CD4-positive, CD25-positive, alpha-beta regulatory T cell (primary cell): ENCODE measurements around the gene OTOR. TPM values are rescaled to one million over a fixed set of nuclear protein-coding genes. Genes with fewer than 3 reads are reported as not detected.

Source experiments
- ATAC-seq, 2 donors: fragments of 150-1000 bp; cut with Tn5 transposase; one replicate each; pipeline ENCODE4 v1.10.0; 2021; ENCODE audit warnings: low read depth in 2 of 2, moderate number of reproducible peaks in 2 of 2, moderate library complexity in 1 of 2
- DNase-seq, 3 donors: peaks; one replicate each; pipeline versions ENCODE4 v3.0.0 to v3.0.0-alpha.2; 2012 to 2022; ENCODE audit warnings: mixed read lengths in 1 of 3
- H3K27ac ChIP-seq: one replicate; pipeline ENCODE4 v1.7.0; 2013; ENCODE audit warnings: mild to moderate bottlenecking, low read length; ENCODE audit not compliant: insufficient read depth, poor library complexity, severe bottlenecking
- H3K27me3 ChIP-seq: one replicate; pipeline ENCODE4 v1.7.0; 2013; ENCODE audit warnings: low read length; ENCODE audit not compliant: control insufficient read depth, insufficient read depth
- H3K36me3 ChIP-seq: one replicate; pipeline ENCODE4 v1.7.0; 2013; ENCODE audit warnings: mild to moderate bottlenecking, low read length, moderate library complexity; ENCODE audit not compliant: control insufficient read depth, insufficient read depth
- H3K4me1 ChIP-seq: 2 replicates; pipeline ENCODE4 v1.7.0; 2013; ENCODE audit warnings: mild to moderate bottlenecking, low read length; ENCODE audit not compliant: insufficient read depth, control insufficient read depth, poor library complexity, severe bottlenecking
- H3K4me3 ChIP-seq: one replicate; pipeline ENCODE4 v1.7.0; 2013; ENCODE audit warnings: low read depth, mild to moderate bottlenecking, low read length, moderate library complexity
- H3K9me3 ChIP-seq, 2 experiments: 1 replicate in 1 of 2; 2 replicates in 1 of 2; pipeline ENCODE4 v1.7.0; 2013; ENCODE audit warnings: low read length in 2 of 2, mild to moderate bottlenecking in 1 of 2, moderate library complexity in 1 of 2; ENCODE audit not compliant: control insufficient read depth in 2 of 2
- H3K27ac Mint-ChIP-seq, 3 donors: one replicate each; pipeline ENCODE4 v1.8.0; 2020 to 2022; ENCODE audit warnings: mild to moderate bottlenecking in 3 of 3, mixed read lengths in 3 of 3, moderate library complexity in 2 of 3
- H3K27me3 Mint-ChIP-seq: one replicate; pipeline ENCODE4 v1.8.0; 2022; ENCODE audit warnings: mild to moderate bottlenecking, mixed read lengths
- H3K36me3 Mint-ChIP-seq: one replicate; pipeline ENCODE4 v1.8.0; 2020; ENCODE audit warnings: mixed read lengths
- H3K4me1 Mint-ChIP-seq, 4 donors: one replicate each; pipeline ENCODE4 v1.8.0; 2020 to 2022; ENCODE audit warnings: mixed read lengths in 4 of 4, mild to moderate bottlenecking in 1 of 4
- H3K4me3 Mint-ChIP-seq, 4 donors: one replicate each; pipeline ENCODE4 v1.8.0; 2020 to 2022; ENCODE audit warnings: mild to moderate bottlenecking in 4 of 4, mixed read lengths in 4 of 4, moderate library complexity in 3 of 4
- H3K9me3 Mint-ChIP-seq, 7 donors: one replicate each; pipeline ENCODE4 v1.8.0; 2020 to 2022; ENCODE audit warnings: mixed read lengths in 7 of 7, mild to moderate bottlenecking in 3 of 7, moderate library complexity in 2 of 7
- polyA plus RNA-seq, 4 donors: library from polyadenylated mRNA; unstranded; fragments of 300-500 nt; fragmentation: Illumina TruSeq; gene quantifications; one replicate each; pipeline ENCODE4 v1.2.3, GENCODE V29; 2021
- total RNA-seq: library from RNA; stranded (reverse); gene quantifications from one replicate; pipeline ENCODE4 v1.2.3, GENCODE V29; 2022

Gene OTOR
- total and polyA plus RNA-seq, 5 donors from 2014 or later: not detected

DNA sequence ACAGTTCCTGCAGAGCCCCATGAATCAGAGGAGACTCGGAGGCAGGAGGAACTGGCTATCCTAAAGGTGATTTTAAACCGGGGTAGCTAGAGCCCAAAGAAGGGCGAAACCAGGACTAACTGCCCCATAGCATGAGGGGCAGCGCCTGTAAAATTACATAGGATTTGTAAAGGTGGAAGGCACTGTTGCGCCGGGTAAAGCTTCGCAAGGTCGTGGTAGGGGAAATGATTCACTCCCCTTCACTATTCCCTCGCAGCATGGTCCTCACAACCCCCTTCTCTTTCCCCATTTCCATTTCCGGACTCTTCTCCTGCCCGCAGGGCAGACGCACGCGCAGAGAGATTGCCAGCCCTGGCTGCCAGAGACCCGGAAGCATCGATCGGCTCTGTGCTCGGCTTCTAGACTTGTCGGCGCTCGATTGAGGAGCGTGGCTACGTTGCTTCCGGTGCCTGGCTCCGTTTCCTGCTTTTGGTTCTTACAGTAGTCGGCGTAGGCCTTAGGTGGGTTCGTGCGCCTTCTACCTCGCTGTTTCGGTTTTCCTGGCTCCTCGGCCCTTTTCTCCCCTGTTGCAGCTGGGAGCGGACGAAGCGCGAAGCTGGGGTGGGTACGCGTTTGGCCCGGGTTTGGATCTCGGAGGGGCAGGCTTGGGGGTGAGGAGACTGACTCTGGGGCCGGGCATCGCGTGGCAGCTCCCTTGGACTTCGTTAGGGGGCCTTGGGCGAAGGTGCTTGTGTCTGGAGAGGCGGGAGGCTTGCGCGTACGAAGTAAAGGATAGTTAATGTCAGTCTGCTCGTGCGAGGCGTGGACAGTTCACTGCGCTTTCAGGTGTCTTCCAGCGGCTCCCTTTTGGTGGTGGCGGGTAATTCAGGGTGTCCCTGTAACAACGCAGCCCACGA lies 18.3 kb upstream of the OTOR start, which contains the start of gene SNRPB2:
Gene SNRPB2, plus strand, starts transcription at position 462 of the 896 bp plus-strand sequence. CDS start 1,677 bp downstream, outside the sequence.
- Histone ChIP-seq H3K4me3 (peak within 1 kb of the TSS; percentile 95), H3K36me3 (peaks cover 21% of the 10 kb centered on the region), H3K27ac (peak within 1 kb of the TSS; percentile 89), H3K9me3 (no peaks in the 10 kb centered on the region), H3K27me3 (peaks cover 21% of the 10 kb centered on the region), H3K4me1 (peaks cover 35% of the 10 kb centered on the region)
- peaks cover 32% of the 10 kb centered on the region for H3K27me3 Mint-ChIP-seq
- peak within 1 kb of the TSS; percentile 96 to 100 (median 100) for H3K4me3 Mint-ChIP-seq
- DNase-seq: peak; percentile 85 to 97 (median 91)
- H3K27ac Mint-ChIP-seq: peak within 1 kb of the TSS; percentile 99 to 100 (median 99)
- H3K4me1 Mint-ChIP-seq: peaks cover 22 to 58% (median 47%) of the 10 kb centered on the region in 4 donors
- peaks cover 41% of the 10 kb centered on the region for H3K36me3 Mint-ChIP-seq
- ATAC-seq: peak; percentile 94 to 95
- peaks cover 0 to 9% (median 4%) of the 10 kb centered on the region in 7 donors for H3K9me3 Mint-ChIP-seq

DNA sequence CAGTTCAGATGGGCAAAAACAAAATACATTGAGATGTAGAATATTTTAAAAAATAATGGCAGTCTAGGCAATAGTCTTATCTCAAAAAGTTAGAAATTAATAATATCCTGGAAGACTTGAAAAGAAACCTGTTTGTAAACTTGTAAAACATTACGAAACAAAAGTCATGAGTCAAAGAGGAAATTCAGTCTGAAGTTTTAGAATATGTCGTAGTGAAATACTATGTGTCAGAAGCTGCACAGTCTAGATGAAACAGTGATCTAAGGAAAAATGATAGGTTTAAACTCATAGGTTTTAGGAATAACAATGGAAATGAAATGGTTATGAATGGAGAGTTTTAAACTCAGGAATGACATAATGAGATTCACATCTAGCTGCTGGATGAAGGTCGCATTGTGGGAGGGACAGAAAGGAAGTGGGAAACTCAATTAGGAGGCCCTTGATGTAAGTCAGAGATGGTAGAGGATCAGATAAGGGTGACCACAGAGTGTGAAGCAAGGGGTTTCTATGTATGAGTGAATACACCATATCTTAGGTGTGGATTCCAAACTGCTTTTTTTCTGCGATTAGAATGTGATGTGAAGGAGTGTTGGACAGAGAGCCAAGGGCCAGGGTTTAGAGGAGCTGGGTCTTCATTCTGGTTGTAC lies 15.5 kb upstream of the OTOR start:
- Histone ChIP-seq H3K4me1 (peaks cover 35% of the 10 kb centered on the region), H3K27ac (peak overlapping the region; percentile 48), H3K9me3 (no peaks in the 10 kb centered on the region), H3K36me3 (peaks cover 48% of the 10 kb centered on the region), H3K4me3 (peak overlapping the region; percentile 35), H3K27me3 (peaks cover 5% of the 10 kb centered on the region)
- peak overlapping the region; percentile 35 to 74 (median 61) for H3K27ac Mint-ChIP-seq
- ATAC-seq (no peak), DNase-seq (peak in 2 of 3 donors; percentile 16 to 50)
- peaks cover 0 to 9% (median 4%) of the 10 kb centered on the region in 7 donors for H3K9me3 Mint-ChIP-seq
- H3K4me1 Mint-ChIP-seq: peaks cover 22 to 72% (median 53%) of the 10 kb centered on the region in 4 donors
- H3K4me3 Mint-ChIP-seq: peak overlapping the region in 3 of 4 donors; percentile 11 to 57 (median 20)
- H3K27me3 Mint-ChIP-seq: peaks cover 14% of the 10 kb centered on the region
- peaks cover 63% of the 10 kb centered on the region for H3K36me3 Mint-ChIP-seq

DNA sequence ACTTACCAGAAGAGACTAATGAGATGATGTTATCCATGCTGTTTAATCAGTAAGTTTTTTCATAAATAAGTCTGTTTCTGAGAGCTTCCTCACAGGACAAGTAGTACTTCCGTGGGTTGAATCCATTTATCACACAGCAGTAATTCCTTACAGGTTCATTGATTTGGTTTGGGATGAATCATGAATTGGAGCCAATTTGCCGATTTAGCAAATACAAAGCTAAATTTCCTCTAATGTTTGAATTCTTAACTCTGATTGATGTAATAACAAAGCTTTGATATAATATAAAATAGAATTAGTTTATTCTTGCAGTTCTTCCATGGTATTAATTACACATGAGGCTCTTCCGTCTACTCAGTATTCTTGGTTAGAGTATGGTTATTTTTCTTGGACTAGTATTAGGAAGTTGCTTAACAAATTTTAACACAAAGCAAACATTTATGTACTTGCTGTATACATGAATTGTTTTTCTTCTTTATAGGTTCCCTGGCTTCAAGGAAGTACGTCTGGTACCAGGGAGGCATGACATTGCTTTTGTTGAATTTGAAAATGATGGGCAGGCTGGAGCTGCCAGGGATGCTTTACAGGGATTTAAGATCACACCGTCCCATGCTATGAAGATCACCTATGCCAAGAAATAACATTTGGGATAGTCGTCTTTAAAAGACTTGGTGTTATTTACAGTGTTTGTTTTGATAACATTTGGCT lies 7.6 kb upstream of the OTOR start:
- Histone ChIP-seq H3K36me3 (peaks cover 70% of the 10 kb centered on the region), H3K27ac (no peak overlapping the region), H3K4me1 (no peaks in the 10 kb centered on the region), H3K27me3 (no peaks in the 10 kb centered on the region), H3K9me3 (no peaks in the 10 kb centered on the region), H3K4me3 (no peak overlapping the region)
- no peaks in the 10 kb centered on the region for H3K9me3 Mint-ChIP-seq
- H3K4me3 Mint-ChIP-seq: no peak overlapping the region
- H3K36me3 Mint-ChIP-seq: peaks cover 46% of the 10 kb centered on the region
- peaks cover 5 to 10% (median 7%) of the 10 kb centered on the region in 4 donors for H3K4me1 Mint-ChIP-seq
- peaks cover 4% of the 10 kb centered on the region for H3K27me3 Mint-ChIP-seq
- ATAC-seq: no peak
- peak overlapping the region in 1 of 3 donors; percentile 5 for H3K27ac Mint-ChIP-seq
- no peak for DNase-seq

DNA sequence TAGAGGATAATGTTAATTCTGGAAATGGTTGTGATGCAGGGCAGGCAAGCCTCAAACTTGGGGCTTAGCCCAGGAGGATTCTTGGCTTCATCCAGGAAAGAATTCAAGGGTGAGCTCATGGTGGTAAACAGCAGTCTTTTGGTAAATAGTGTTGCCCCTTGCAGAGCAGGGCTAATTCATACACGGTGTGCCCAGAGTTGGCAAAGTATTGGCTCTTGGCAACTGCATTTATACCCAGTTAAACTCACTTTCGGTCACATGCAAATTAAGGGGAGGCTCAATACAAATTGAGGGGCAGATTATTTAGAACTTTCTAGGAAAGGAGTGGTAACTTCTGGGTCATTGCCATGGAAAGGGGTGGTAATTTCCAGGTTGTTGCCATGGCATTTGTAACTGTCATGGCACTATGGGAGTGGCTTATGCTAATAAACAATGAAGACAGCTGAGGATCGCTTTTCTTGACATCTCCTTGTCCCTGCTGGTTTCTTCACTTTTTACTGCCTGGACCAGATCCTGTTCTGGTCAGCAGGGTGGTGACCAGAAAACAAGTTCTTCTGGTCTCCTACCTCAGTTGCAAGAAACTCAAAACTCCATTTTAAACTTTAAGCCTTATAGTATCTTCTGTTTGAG lies 3.9 kb upstream of the OTOR start:
- H3K9me3 Mint-ChIP-seq: no peaks in the 10 kb centered on the region
- Histone ChIP-seq H3K27ac (no peak overlapping the region), H3K4me3 (no peak overlapping the region), H3K9me3 (no peaks in the 10 kb centered on the region), H3K4me1 (no peaks in the 10 kb centered on the region), H3K27me3 (peaks cover 8% of the 10 kb centered on the region), H3K36me3 (peaks cover 34% of the 10 kb centered on the region)
- peaks cover 28% of the 10 kb centered on the region for H3K36me3 Mint-ChIP-seq
- ATAC-seq: no peak
- H3K27me3 Mint-ChIP-seq: peaks cover 11% of the 10 kb centered on the region
- no peak overlapping the region for H3K4me3 Mint-ChIP-seq
- no peak for DNase-seq
- no peak overlapping the region for H3K27ac Mint-ChIP-seq
- H3K4me1 Mint-ChIP-seq: peaks cover 2 to 5% (median 3%) of the 10 kb centered on the region in 4 donors

DNA sequence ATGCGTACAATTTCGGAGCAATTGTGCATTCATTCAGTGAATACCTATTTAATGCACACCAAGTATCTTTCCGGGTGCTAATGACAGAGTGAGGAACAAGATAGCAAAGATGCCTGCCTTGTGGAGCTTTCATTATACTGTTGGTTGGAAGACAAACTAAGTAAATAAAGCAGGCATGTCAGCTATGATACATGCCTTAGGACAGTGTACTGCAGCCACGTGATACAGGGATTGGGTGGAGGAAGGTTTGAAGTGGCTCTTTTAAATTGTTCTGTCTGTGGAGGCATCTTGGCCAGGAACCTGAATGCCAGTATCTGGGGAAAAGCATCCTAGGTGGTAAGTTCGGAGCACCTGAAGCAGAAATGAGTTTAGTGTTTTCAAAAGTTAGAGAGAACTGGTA lies 3.0 kb upstream of the OTOR start:
- Mint-ChIP-seq H3K4me1 (peaks cover 0 to 5% (median 0%) of the 10 kb centered on the region in 4 donors), H3K27ac (no peak overlapping the region), H3K4me3 (peak overlapping the region in 1 of 4 donors; percentile 33), H3K36me3 (peaks cover 19% of the 10 kb centered on the region), H3K9me3 (no peaks in the 10 kb centered on the region), H3K27me3 (peaks cover 19% of the 10 kb centered on the region)
- no peak overlapping the region for H3K4me3 ChIP-seq
- DNase-seq (no peak), ATAC-seq (no peak)
- peaks cover 25% of the 10 kb centered on the region for H3K36me3 ChIP-seq
- no peaks in the 10 kb centered on the region for H3K9me3 ChIP-seq
- no peak overlapping the region for H3K27ac ChIP-seq
- peaks cover 8% of the 10 kb centered on the region for H3K27me3 ChIP-seq
- no peaks in the 10 kb centered on the region for H3K4me1 ChIP-seq

DNA sequence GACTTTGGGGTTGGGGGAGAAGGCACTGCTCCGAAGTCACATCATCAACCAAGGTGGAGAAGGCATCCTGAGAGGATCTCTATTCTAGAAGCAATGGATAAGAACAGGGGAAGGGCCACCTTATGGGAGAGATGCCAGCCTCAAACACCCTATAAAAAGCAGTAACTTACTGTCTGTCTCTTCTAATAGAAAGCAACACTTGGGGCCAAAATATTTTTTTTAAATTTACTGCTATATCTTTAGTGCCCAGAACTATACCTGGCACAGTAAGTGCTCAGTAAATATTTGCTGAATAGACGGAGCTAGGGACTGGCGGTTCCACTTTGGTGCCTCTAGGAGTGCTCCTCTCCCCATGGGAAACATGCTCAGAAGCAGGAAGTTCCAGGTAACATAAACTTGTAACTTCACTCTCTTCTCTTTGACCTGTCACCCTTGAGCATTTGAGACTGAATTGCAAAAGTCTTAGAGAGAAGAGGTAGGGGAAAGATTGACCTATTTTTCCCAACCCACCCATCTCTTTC lies 807 bp upstream of the OTOR start:
- no peak overlapping the region for H3K27ac ChIP-seq
- Mint-ChIP-seq H3K4me1 (peaks cover 0 to 5% (median 0%) of the 10 kb centered on the region in 4 donors), H3K4me3 (no peak overlapping the region), H3K9me3 (no peaks in the 10 kb centered on the region), H3K27ac (no peak overlapping the region), H3K27me3 (peaks cover 29% of the 10 kb centered on the region), H3K36me3 (peaks cover 6% of the 10 kb centered on the region)
- no peaks in the 10 kb centered on the region for H3K9me3 ChIP-seq
- H3K4me3 ChIP-seq: no peak overlapping the region
- DNase-seq (no peak), ATAC-seq (no peak)
- no peaks in the 10 kb centered on the region for H3K4me1 ChIP-seq
- H3K36me3 ChIP-seq: peaks cover 4% of the 10 kb centered on the region
- peaks cover 10% of the 10 kb centered on the region for H3K27me3 ChIP-seq

DNA sequence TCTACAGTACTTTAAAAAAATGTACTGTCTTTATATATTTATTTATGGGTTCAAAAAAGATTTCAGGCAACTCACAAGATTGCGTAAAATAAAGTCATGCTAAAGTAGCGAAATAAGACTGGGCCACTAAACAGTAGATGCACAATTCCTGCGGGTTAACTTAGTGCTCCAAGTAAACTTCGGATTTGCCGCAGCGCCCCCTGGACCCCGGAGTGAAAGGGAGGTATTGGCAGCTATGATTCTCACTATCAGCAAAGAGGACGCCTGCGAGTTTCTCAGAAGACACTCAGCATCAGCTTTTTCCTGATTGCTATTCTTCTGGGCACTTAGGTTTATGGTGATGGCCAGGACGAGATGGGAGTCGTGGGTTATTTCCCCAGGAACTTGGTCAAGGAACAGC lies 1.4 kb downstream of the OTOR start:
- no peak overlapping the region for H3K27ac ChIP-seq
- H3K4me1 Mint-ChIP-seq: peaks cover 0 to 1% (median 0%) of the 10 kb centered on the region in 4 donors
- peaks cover 32% of the 10 kb centered on the region for H3K27me3 Mint-ChIP-seq
- no peaks in the 10 kb centered on the region for H3K36me3 ChIP-seq
- H3K27ac Mint-ChIP-seq: no peak overlapping the region
- DNase-seq (no peak), ATAC-seq (no peak)
- no peaks in the 10 kb centered on the region for H3K36me3 Mint-ChIP-seq
- no peak overlapping the region for H3K4me3 ChIP-seq
- peak overlapping the region in 1 of 4 donors; percentile 47 for H3K4me3 Mint-ChIP-seq
- no peaks in the 10 kb centered on the region for H3K4me1 ChIP-seq
- peaks cover 10% of the 10 kb centered on the region for H3K27me3 ChIP-seq
- H3K9me3 ChIP-seq: no peaks in the 10 kb centered on the region
- H3K9me3 Mint-ChIP-seq: no peaks in the 10 kb centered on the region
